ENCODE data around the gene CIB1. TPM values are rescaled to one million over a fixed set of nuclear protein-coding genes. Genes with fewer than 3 reads are reported as not detected.

Gene CIB1
- total RNA-seq, 1 experiment from 2014 or later = 23.0 TPM

DNA sequence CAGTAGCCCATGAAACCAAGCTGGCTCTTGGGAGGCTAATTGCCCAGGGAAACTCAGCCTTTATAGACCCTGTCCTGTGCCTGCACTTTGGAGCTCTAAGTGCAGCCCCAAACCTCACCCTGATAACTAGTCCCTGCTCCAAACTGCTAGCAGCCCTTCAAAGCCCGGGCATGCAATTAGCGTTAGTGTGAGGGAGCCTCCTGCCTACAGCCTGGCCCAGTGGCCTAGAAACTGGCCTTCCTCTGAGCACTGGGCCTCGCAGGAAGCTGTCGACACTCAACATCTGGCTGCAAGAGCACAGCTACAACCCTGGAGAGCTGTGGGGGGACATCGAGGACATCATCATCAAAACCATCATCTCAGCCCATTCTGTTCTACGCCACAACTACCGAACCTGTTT lies 24.0 kb upstream of the CIB1 start:
- Histone ChIP-seq H2BK20ac (ENCODE audit: low read depth, low read length, poor library complexity, severe bottlenecking) (no peak overlapping the region), H3K4me2 (ENCODE audit: insufficient read depth, insufficient read length, low read length) (no peak overlapping the region), H4K20me1 (ENCODE audit: control insufficient read depth, insufficient read depth, insufficient read length) (no peaks in the 10 kb centered on the region), H3K23me2 (ENCODE audit: insufficient read length, low read depth, low read length, poor library complexity, severe bottlenecking) (no peaks in the 10 kb centered on the region), H3K23ac (ENCODE audit: insufficient read length, low read depth, low read length) (no peak overlapping the region), H4K91ac (ENCODE audit: insufficient read length, low read depth, low read length) (no peak overlapping the region), H3K9me3 (ENCODE audit: control insufficient read depth, low read depth, low read length) (no peaks in the 10 kb centered on the region), H2BK12ac (ENCODE audit: insufficient read length, low read depth, low read length) (no peak overlapping the region), H3K79me1 (ENCODE audit: insufficient read depth, low read depth, low read length, poor library complexity, severe bottlenecking) (no peaks in the 10 kb centered on the region), H2AK5ac (ENCODE audit: insufficient read length, low read length) (no peak overlapping the region), H2BK120ac (ENCODE audit: low read depth, low read length, poor library complexity, severe bottlenecking) (no peak overlapping the region), H3K9ac (ENCODE audit: extremely low read depth, insufficient read length, low read length) (no peak overlapping the region), H2BK5ac (ENCODE audit: insufficient read length, low read length) (no peak overlapping the region), H3K4me1 (ENCODE audit: insufficient read depth, low read length) (no peaks in the 10 kb centered on the region), H3K18ac (ENCODE audit: insufficient read length, low read depth, low read length) (no peak overlapping the region), H3T11ph (ENCODE audit: low read length) (no peak overlapping the region), H3K14ac (ENCODE audit: insufficient read depth, low read length) (no peak overlapping the region), H2BK15ac (ENCODE audit: low read depth, low read length) (no peak overlapping the region), H3K79me2 (ENCODE audit: insufficient read depth, low read length) (no peaks in the 10 kb centered on the region), H3K27me3 (ENCODE audit: insufficient read depth, low read length) (no peaks in the 10 kb centered on the region), H4K8ac (replicated peaks; ENCODE audit: insufficient read length, low read depth, low read length) (no peak overlapping the region), H3K27ac (ENCODE audit: insufficient read length, low read depth, low read length) (no peak overlapping the region), H2AFZ (ENCODE audit: low read length) (no peak overlapping the region), H4K5ac (ENCODE audit: insufficient read length, low read depth, low read length) (no peak overlapping the region), H3K4ac (ENCODE audit: low read depth, low read length) (no peak overlapping the region), H3K56ac (ENCODE audit: insufficient read length, low read depth, low read length) (no peak overlapping the region)
- Mint-ChIP-seq H3K9me3 (no peaks in the 10 kb centered on the region), H3K4me1 (peaks cover 8 to 10% of the 10 kb centered on the region in 2 experiments; a peak in 3 of 4 replicates), H3K36me3 (ENCODE audit: insufficient read depth in 1 of 3, low read depth in 3 of 3) (no peaks in the 10 kb centered on the region), H3K27ac (peak overlapping the region in 1 of 3 experiments; percentile 69; a peak in 1 of 7 replicates), H3K27me3 (ENCODE audit: low read depth) (peaks cover 2% of the 10 kb centered on the region; the same call in 1 of the 2 replicates), H3K4me3 (no peak overlapping the region)
- TF ChIP-seq, protein P1, sequence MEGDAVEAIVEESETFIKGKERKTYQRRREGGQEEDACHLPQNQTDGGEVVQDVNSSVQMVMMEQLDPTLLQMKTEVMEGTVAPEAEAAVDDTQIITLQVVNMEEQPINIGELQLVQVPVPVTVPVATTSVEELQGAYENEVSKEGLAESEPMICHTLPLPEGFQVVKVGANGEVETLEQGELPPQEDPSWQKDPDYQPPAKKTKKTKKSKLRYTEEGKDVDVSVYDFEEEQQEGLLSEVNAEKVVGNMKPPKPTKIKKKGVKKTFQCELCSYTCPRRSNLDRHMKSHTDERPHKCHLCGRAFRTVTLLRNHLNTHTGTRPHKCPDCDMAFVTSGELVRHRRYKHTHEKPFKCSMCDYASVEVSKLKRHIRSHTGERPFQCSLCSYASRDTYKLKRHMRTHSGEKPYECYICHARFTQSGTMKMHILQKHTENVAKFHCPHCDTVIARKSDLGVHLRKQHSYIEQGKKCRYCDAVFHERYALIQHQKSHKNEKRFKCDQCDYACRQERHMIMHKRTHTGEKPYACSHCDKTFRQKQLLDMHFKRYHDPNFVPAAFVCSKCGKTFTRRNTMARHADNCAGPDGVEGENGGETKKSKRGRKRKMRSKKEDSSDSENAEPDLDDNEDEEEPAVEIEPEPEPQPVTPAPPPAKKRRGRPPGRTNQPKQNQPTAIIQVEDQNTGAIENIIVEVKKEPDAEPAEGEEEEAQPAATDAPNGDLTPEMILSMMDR (conservative IDR thresholded peaks at IDR 0.05) = no peak
- WGBS (ENCODE audit: extremely low coverage, insufficient read length, low lambda C conversion rate) = no CpG with 5 or more reads among the region's 7 CpGs
- no peak for DNase-seq

All from H9 (cell line).